Measurements from ENCODE around the gene KIAA1755.

- TF ChIP-seq, protein P1, sequence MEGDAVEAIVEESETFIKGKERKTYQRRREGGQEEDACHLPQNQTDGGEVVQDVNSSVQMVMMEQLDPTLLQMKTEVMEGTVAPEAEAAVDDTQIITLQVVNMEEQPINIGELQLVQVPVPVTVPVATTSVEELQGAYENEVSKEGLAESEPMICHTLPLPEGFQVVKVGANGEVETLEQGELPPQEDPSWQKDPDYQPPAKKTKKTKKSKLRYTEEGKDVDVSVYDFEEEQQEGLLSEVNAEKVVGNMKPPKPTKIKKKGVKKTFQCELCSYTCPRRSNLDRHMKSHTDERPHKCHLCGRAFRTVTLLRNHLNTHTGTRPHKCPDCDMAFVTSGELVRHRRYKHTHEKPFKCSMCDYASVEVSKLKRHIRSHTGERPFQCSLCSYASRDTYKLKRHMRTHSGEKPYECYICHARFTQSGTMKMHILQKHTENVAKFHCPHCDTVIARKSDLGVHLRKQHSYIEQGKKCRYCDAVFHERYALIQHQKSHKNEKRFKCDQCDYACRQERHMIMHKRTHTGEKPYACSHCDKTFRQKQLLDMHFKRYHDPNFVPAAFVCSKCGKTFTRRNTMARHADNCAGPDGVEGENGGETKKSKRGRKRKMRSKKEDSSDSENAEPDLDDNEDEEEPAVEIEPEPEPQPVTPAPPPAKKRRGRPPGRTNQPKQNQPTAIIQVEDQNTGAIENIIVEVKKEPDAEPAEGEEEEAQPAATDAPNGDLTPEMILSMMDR (IDR thresholded peaks at IDR 0.05) = no peak
- TF ChIP-seq EZH2 (IDR thresholded peaks at IDR 0.05) (no peak), EZH2phosphoT487 (IDR thresholded peaks at IDR 0.05) (no peak)
These were observed 32.1 kb downstream of the KIAA1755 start for GRCh38 chr20:38228436-38228835.

Data from neural progenitor cell (in vitro differentiated cells).